Measurements from ENCODE around the gene ZNF273. TPM values are rescaled to one million over a fixed set of nuclear protein-coding genes. Genes with fewer than 3 reads are reported as not detected.

Gene ZNF273
- total RNA-seq, 1 experiment from 2014 or later, result 6.6 TPM

GRCh38 chr7:64870656-64871055 is 32.4 kb upstream of the ZNF273 start:
- H2AFZ ChIP-seq (ENCODE audit: low read depth, low read length, poor library complexity, severe bottlenecking), result no peak overlapping the region
- H3K9me2 ChIP-seq (ENCODE audit: insufficient read depth), result no peaks in the 10 kb centered on the region
- no peaks in the 10 kb centered on the region for H3K4me1 ChIP-seq (ENCODE audit: control insufficient read depth in 1 of 2, insufficient read depth in 2 of 2, low read length in 2 of 2)
- DNase-seq (ENCODE audit: low read depth, low spot score) (no peak), ATAC-seq (no peak)
- H3K36me3 ChIP-seq (ENCODE audit: control insufficient read depth in 1 of 2, insufficient read depth in 2 of 2, low read length in 2 of 2), result no peaks in the 10 kb centered on the region
- H3K79me2 ChIP-seq (ENCODE audit: insufficient read depth, low read length), result no peaks in the 10 kb centered on the region
- no peaks in the 10 kb centered on the region for H4K20me1 ChIP-seq (ENCODE audit: insufficient read depth)
- H3K4me2 ChIP-seq (ENCODE audit: low read length), result no peak overlapping the region
- POLR2A ChIA-PET, result no interaction called here
- H3K9ac ChIP-seq (ENCODE audit: low read length), result no peak overlapping the region
- TF ChIP-seq FOSL1 (IDR thresholded peaks at IDR 0.05; ENCODE audit: low read depth) (no peak), CTCF (IDR thresholded peaks at IDR 0.05 in 2 of 3, conservative IDR thresholded peaks at IDR 0.05 in 1 of 3; ENCODE audit: borderline replicate concordance in 1 of 3, insufficient read depth in 1 of 3, low read depth in 2 of 3, low read length in 2 of 3) (no peak), MAX (IDR thresholded peaks at IDR 0.05) (no peak), CEBPB (IDR thresholded peaks at IDR 0.05; ENCODE audit: low read depth) (no peak), TCF7L2 (IDR thresholded peaks at IDR 0.05; ENCODE audit: borderline replicate concordance, extremely low read depth, insufficient read depth, insufficient read length) (no peak), POLR2AphosphoS5 (IDR thresholded peaks at IDR 0.05; ENCODE audit: low read depth, low read length) (no peak), ATF3 (IDR thresholded peaks at IDR 0.05) (no peak), POLR2A (IDR thresholded peaks at IDR 0.05; ENCODE audit: borderline replicate concordance, extremely low read depth, insufficient read depth, insufficient read length) (no peak), SIN3A (IDR thresholded peaks at IDR 0.05; ENCODE audit: low read depth) (no peak), EZH2 (IDR thresholded peaks at IDR 0.05) (no peak), REST (IDR thresholded peaks at IDR 0.05; ENCODE audit: low read depth) (no peak), ZBTB33 (IDR thresholded peaks at IDR 0.05; ENCODE audit: extremely low read depth, insufficient replicate concordance, low read length) (no peak), CBX3 (IDR thresholded peaks at IDR 0.05; ENCODE audit: low read depth) (no peak), EZH2phosphoT487 (IDR thresholded peaks at IDR 0.05; ENCODE audit: borderline replicate concordance) (no peak)
- RAD21 ChIA-PET (ENCODE audit: low non-redundant PET in 1 of 2, low total read pairs in 2 of 2, uncharacterized antibody in 2 of 2, unreplicated experiment in 2 of 2), result no interaction called here
- CTCF ChIA-PET, result no interaction called here
- BruUV-seq (replicated peaks), result no TSS peak
- H3K9me3 ChIP-seq (ENCODE audit: control insufficient read depth in 1 of 2, insufficient read depth in 1 of 2, low read depth in 1 of 2, low read length in 2 of 2), result no peaks in the 10 kb centered on the region; a peak in 1 of 4 replicates
- no peak overlapping the region for H3K4me3 ChIP-seq (replicated peaks in 1 of 2; ENCODE audit: low read depth in 1 of 2, low read length in 2 of 2)
- H3K27ac ChIP-seq (ENCODE audit: low read depth, low read length), result no peak overlapping the region
- H3K27me3 ChIP-seq (ENCODE audit: insufficient read depth, low read length), result no peaks in the 10 kb centered on the region
- intact Hi-C loops (cut with micrococcal nuclease), result no loop called here
